IMR-90 (cell line): ENCODE measurements around the gene IL22RA2. TPM values are rescaled to one million over a fixed set of nuclear protein-coding genes. Genes with fewer than 3 reads are reported as not detected.

ENCODE experiments used
- ATAC-seq: fragments of 200-7000 bp; cut with Tn5 transposase; 2 replicates; pipeline ENCODE4 v1.9.1; 2020; ENCODE audit warnings: low read depth, mild to moderate bottlenecking, moderate library complexity
- BruUV-seq: library from RNA; stranded (reverse); fragments of 400-500 nt; replicated peaks from 2 replicates; lab custom pipeline; 2021; lab: Mats Ljungman, UMichigan
- CTCF ChIA-PET: fragments of 300-600 bp; formaldehyde crosslinking; extraction: SDS; loops from one replicate; lab custom pipeline; 2021; ENCODE audit warnings: antibody characterized with exemption; lab: Yijun Ruan, JAX
- POLR2A ChIA-PET: fragments of 300-600 bp; sonication (Branson Sonifier 250); formaldehyde crosslinking; loops from one replicate; lab custom pipeline; 2022; ENCODE audit warnings: antibody characterized with exemption; ENCODE audit not compliant: unreplicated experiment; lab: Charles Lee
- DNase-seq: peaks from one replicate; pipeline ENCODE4 v3.0.0; 2013
- H2AFZ ChIP-seq: replicated peaks from 2 replicates; pipeline ENCODE3; 2013; ENCODE audit warnings: low read length, mild to moderate bottlenecking; ENCODE audit not compliant: poor library complexity
- H2AK5ac ChIP-seq: 2 replicates; pipeline ENCODE4 v1.6.1; 2013; ENCODE audit warnings: low read depth, low read length, inconsistent platforms
- H2AK9ac ChIP-seq: replicated peaks from 2 replicates; pipeline ENCODE3; 2013; ENCODE audit warnings: mild to moderate bottlenecking, low read depth, low read length, moderate library complexity; ENCODE audit not compliant: poor library complexity
- H2BK120ac ChIP-seq: 2 replicates; pipeline ENCODE4 v1.6.1; 2013; ENCODE audit warnings: low read depth, low read length, inconsistent platforms
- H2BK15ac ChIP-seq: 3 replicates; pipeline ENCODE4 v1.6.1; 2013; ENCODE audit warnings: low read depth, low read length, inconsistent platforms
- H2BK20ac ChIP-seq: 2 replicates; pipeline ENCODE4 v1.6.1; 2013; ENCODE audit warnings: low read depth, mild to moderate bottlenecking, inconsistent platforms, low read length, moderate library complexity
- H2BK5ac ChIP-seq: 2 replicates; pipeline ENCODE4 v1.6.1; 2013; ENCODE audit warnings: mild to moderate bottlenecking, low read depth, low read length, inconsistent platforms; ENCODE audit not compliant: poor library complexity, severe bottlenecking
- H3K14ac ChIP-seq: replicated peaks from 2 replicates; pipeline ENCODE4 v1.6.1; 2013; ENCODE audit warnings: low read depth, low read length, inconsistent platforms
- H3K18ac ChIP-seq: 2 replicates; pipeline ENCODE4 v1.6.1; 2013; ENCODE audit warnings: low read depth, low read length, control low read depth
- H3K23ac ChIP-seq: 2 replicates; pipeline ENCODE4 v1.6.1; 2013; ENCODE audit warnings: low read depth, low read length, inconsistent platforms
- H3K27ac ChIP-seq: 2 replicates; pipeline ENCODE4 v1.5.1; 2013; ENCODE audit warnings: mild to moderate bottlenecking, control low read depth, low read length; ENCODE audit not compliant: insufficient read depth
- H3K27me3 ChIP-seq: 2 replicates; pipeline ENCODE4 v1.6.1; 2013; ENCODE audit warnings: low read length; ENCODE audit not compliant: control insufficient read depth, insufficient read depth
- H3K36me3 ChIP-seq: 2 replicates; pipeline ENCODE4 v1.6.1; 2013; ENCODE audit warnings: low read length, mixed read lengths; ENCODE audit not compliant: control insufficient read depth, insufficient read depth
- H3K4ac ChIP-seq: 2 replicates; pipeline ENCODE4 v1.6.1; 2013; ENCODE audit warnings: low read depth, low read length, inconsistent platforms
- H3K4me1 ChIP-seq: 2 replicates; pipeline ENCODE4 v1.6.1; 2013; ENCODE audit warnings: low read length, mixed read lengths; ENCODE audit not compliant: control insufficient read depth, insufficient read depth
- H3K4me2 ChIP-seq: 2 replicates; pipeline ENCODE4 v1.6.1; 2013; ENCODE audit warnings: low read depth, mild to moderate bottlenecking, control low read depth, low read length, moderate library complexity
- H3K4me3 ChIP-seq: 2 replicates; pipeline ENCODE4 v1.5.1; 2013; ENCODE audit warnings: low read depth, mild to moderate bottlenecking, control low read depth, low read length, moderate library complexity; ENCODE audit not compliant: insufficient read depth
- H3K56ac ChIP-seq: 2 replicates; pipeline ENCODE4 v1.6.1; 2013; ENCODE audit warnings: low read length, inconsistent platforms; ENCODE audit not compliant: insufficient read depth; ENCODE audit errors: extremely low read depth
- H3K79me1 ChIP-seq, 2 experiments: 2 replicates each; pipeline ENCODE4 v1.6.1; 2013; ENCODE audit warnings: low read length in 2 of 2, inconsistent platforms in 1 of 2, low read depth in 1 of 2
- H3K9ac ChIP-seq: 2 replicates; pipeline ENCODE4 v1.6.1; 2013; ENCODE audit warnings: low read depth, low read length, control low read depth
- H3K9me1 ChIP-seq: 2 replicates; pipeline ENCODE4 v1.6.1; 2013; ENCODE audit warnings: low read length, inconsistent platforms; ENCODE audit not compliant: insufficient read depth
- H3K9me3 ChIP-seq: 2 replicates; pipeline ENCODE4 v1.6.1; 2013; ENCODE audit warnings: low read length; ENCODE audit not compliant: control insufficient read depth, insufficient read depth
- H4K20me1 ChIP-seq: 2 replicates; pipeline ENCODE4 v1.6.1; 2013; ENCODE audit warnings: low read length, inconsistent platforms; ENCODE audit not compliant: insufficient read depth
- H4K5ac ChIP-seq: 2 replicates; pipeline ENCODE4 v1.6.1; 2013; ENCODE audit warnings: mild to moderate bottlenecking, low read depth, low read length, control low read depth
- H4K8ac ChIP-seq, 2 experiments: 2 replicates each; pipeline ENCODE4 v1.6.1; 2013; ENCODE audit warnings: low read depth in 2 of 2, low read length in 2 of 2, control low read depth in 1 of 2, inconsistent platforms in 1 of 2
- H4K91ac ChIP-seq: 2 replicates; pipeline ENCODE4 v1.6.1; 2013; ENCODE audit warnings: low read depth, low read length, inconsistent platforms; ENCODE audit not compliant: insufficient read depth
- BHLHE40 ChIP-seq: fragments of 150-350 bp; IDR thresholded peaks from 2 replicates; pipeline ENCODE4 v1.6.1; 2016; ENCODE audit warnings: mild to moderate bottlenecking, low read depth, low read length
- CHD1 ChIP-seq: IDR thresholded peaks from 2 replicates; pipeline ENCODE4 v1.6.1; 2012; ENCODE audit warnings: low read depth, low read length, improper control_type of control experiment
- CTCF ChIP-seq: conservative IDR thresholded peaks from 2 replicates; pipeline ENCODE4 v1.5.1; 2012; ENCODE audit warnings: mild to moderate bottlenecking, low read depth, low read length, improper control_type of control experiment
- ELK1 ChIP-seq: fragments of 150-350 bp; IDR thresholded peaks from 2 replicates; pipeline ENCODE4 v1.6.1; 2016; ENCODE audit warnings: low read depth, mild to moderate bottlenecking, low read length, moderate library complexity, borderline replicate concordance
- FOS ChIP-seq: fragments of 150-350 bp; IDR thresholded peaks from 2 replicates; pipeline ENCODE4 v1.6.1; 2016; ENCODE audit warnings: low read depth, low read length
- MAZ ChIP-seq: IDR thresholded peaks from 2 replicates; pipeline ENCODE4 v1.6.1; 2012; ENCODE audit warnings: low read depth, mild to moderate bottlenecking, low read length, improper control_type of control experiment, moderate library complexity, borderline replicate concordance
- MXI1 ChIP-seq: IDR thresholded peaks from 2 replicates; pipeline ENCODE4 v1.6.1; 2012; ENCODE audit warnings: low read depth, mild to moderate bottlenecking, low read length, moderate library complexity, borderline replicate concordance
- NFE2L2 ChIP-seq: fragments of 150-350 bp; IDR thresholded peaks from 2 replicates; pipeline ENCODE4 v1.6.1; 2016; ENCODE audit warnings: low read depth, mild to moderate bottlenecking, low read length
- RAD21 ChIP-seq: IDR thresholded peaks from 2 replicates; pipeline ENCODE4 v1.6.1; 2012; ENCODE audit warnings: low read length, improper control_type of control experiment
- RFX5 ChIP-seq: IDR thresholded peaks from 2 replicates; pipeline ENCODE4 v1.8.0; 2012; ENCODE audit warnings: low read depth, mild to moderate bottlenecking, low read length, moderate library complexity
- SMC3 ChIP-seq: fragments of 150-350 bp; IDR thresholded peaks from 2 replicates; pipeline ENCODE4 v1.6.1; 2016; ENCODE audit warnings: low read depth, mild to moderate bottlenecking, antibody characterized with exemption, low read length, moderate library complexity
- USF2 ChIP-seq: fragments of 150-350 bp; IDR thresholded peaks from 2 replicates; pipeline ENCODE4 v1.6.1; 2017; ENCODE audit warnings: mild to moderate bottlenecking, antibody characterized with exemption, low read length, low read depth
- WGBS, 2 experiments: methylation state at CpG; one replicate each; pipeline versions ENCODE4 v1.1.5 to v1.1.7; 2013; ENCODE audit warnings: missing lambda C conversion rate in 2 of 2; ENCODE audit not compliant: insufficient read length in 1 of 2; ENCODE audit errors: extremely low coverage in 2 of 2; 5-methylcytosine and 5-hydroxymethylcytosine counted together
- dilution Hi-C: fragments of 300-500 bp; cut with HindIII; formaldehyde crosslinking; loops from one replicate; pipeline ENCODE4 v1.14.3; 2018; ENCODE audit warnings: low sequenced_read_pairs; ENCODE audit not compliant: unreplicated experiment
- in situ Hi-C: fragments of 300-500 bp; cut with MboI; formaldehyde crosslinking; loops from 3 replicates; pipeline ENCODE4 v1.14.3; 2019; ENCODE audit warnings: low sequenced_read_pairs, inconsistent platforms, mixed read lengths
- intact Hi-C: fragments of 100-400 bp; cut with micrococcal nuclease; formaldehyde crosslinking; loops from 2 replicates; pipeline ENCODE4 v1.10.0; 2022
- polyA plus RNA-seq, 3 experiments: library from polyadenylated mRNA; depleted of rRNA; stranded (reverse); fragments of >200 nt; gene quantifications; 2 replicates each; pipeline ENCODE4 v1.2.3, GENCODE V29; 2012; ENCODE audit warnings: low replicate concordance in 1 of 3
- total RNA-seq: library from RNA; depleted of rRNA; stranded (reverse); fragments of >200 nt; gene quantifications from 2 replicates; pipeline ENCODE4 v1.2.3, GENCODE V29; 2012

The IL22RA2 gene
- total and polyA plus RNA-seq, 2 of the 4 experiments (the other 2 are of a cell fraction), result not detected

- Histone ChIP-seq H2BK15ac (no peak overlapping the region), H2AK5ac (no peak overlapping the region), H3K36me3 (no peaks in the 10 kb centered on the region), H3K4me1 (no peaks in the 10 kb centered on the region), H4K8ac (no peak overlapping the region), H4K20me1 (no peaks in the 10 kb centered on the region), H3K9me1 (no peaks in the 10 kb centered on the region), H2AFZ (no peak overlapping the region), H2BK120ac (no peak overlapping the region), H3K27ac (no peak overlapping the region), H3K56ac (no peak overlapping the region), H3K9ac (no peak overlapping the region), H3K23ac (no peak overlapping the region), H2AK9ac (no peak overlapping the region), H3K4me3 (no peak overlapping the region), H3K4me2 (no peak overlapping the region), H3K14ac (no peak overlapping the region), H3K79me1 (no peaks in the 10 kb centered on the region), H3K18ac (no peak overlapping the region), H3K27me3 (peaks cover 5% of the 10 kb centered on the region), H2BK20ac (no peak overlapping the region), H4K5ac (no peak overlapping the region), H3K9me3 (no peaks in the 10 kb centered on the region), H3K4ac (no peak overlapping the region), H4K91ac (no peak overlapping the region), H2BK5ac (no peak overlapping the region)
- dilution Hi-C loops (no loop called here), in situ Hi-C loops (no loop called here), intact Hi-C loops (no loop called here)
- no peak for TF ChIP-seq RAD21
- TF ChIP-seq CHD1, result no peak
- no peak for TF ChIP-seq RFX5
- no peak for TF ChIP-seq MXI1
- no peak for TF ChIP-seq BHLHE40
- TF ChIP-seq ELK1, result no peak
- no peak for TF ChIP-seq FOS
- no peak for TF ChIP-seq MAZ
- TF ChIP-seq USF2, result no peak
- no peak for TF ChIP-seq SMC3
- TF ChIP-seq CTCF, result no peak
- no peak for TF ChIP-seq NFE2L2
- ChIA-PET POLR2A (no interaction called here), CTCF (interaction anchor here (0.6 to 0.7 kb wide), 2 partner anchors 45 to 172 kb away, joined by 3 to 4 read pairs; no protein-coding TSS in a partner anchor)
- ATAC-seq, result no peak
- no TSS peak for BruUV-seq
- no peak for DNase-seq
- WGBS, 2 experiments, result no CpG with 5 or more reads among the region's 8 CpGs
Observed at GRCh38 chr6:137099689-137100403, 73.6 kb downstream of the IL22RA2 start.
